RWPE1 (cell line): Measurements from ENCODE around the gene RNH1.

Experiments used
- CTCF ChIA-PET: fragments of 350-600 bp; sonication (Branson Sonifier 250); formaldehyde crosslinking; extraction: SDS; loops from one replicate; lab custom pipeline; 2021; lab: Yijun Ruan, JAX
- POLR2A ChIA-PET: fragments of 400-600 bp; formaldehyde crosslinking; extraction: SDS; loops from one replicate; lab custom pipeline; 2020; ENCODE audit warnings: antibody characterized with exemption; ENCODE audit not compliant: low non-redundant PET; lab: Yijun Ruan, JAX
- DNase-seq: peaks from one replicate; pipeline ENCODE4 v3.0.0; 2012; ENCODE audit warnings: low spot score
- H3K27ac ChIP-seq: fragments of 450-650 bp; 2 replicates; pipeline ENCODE4 v1.5.1; 2017
- TF ChIP-seq, protein P1 (sequence below): fragments of 450-650 bp; conservative IDR thresholded peaks from 2 replicates; pipeline ENCODE4 v1.5.1; 2017; ENCODE audit warnings: low read depth, mild to moderate bottlenecking

The RNH1 gene

DNA sequence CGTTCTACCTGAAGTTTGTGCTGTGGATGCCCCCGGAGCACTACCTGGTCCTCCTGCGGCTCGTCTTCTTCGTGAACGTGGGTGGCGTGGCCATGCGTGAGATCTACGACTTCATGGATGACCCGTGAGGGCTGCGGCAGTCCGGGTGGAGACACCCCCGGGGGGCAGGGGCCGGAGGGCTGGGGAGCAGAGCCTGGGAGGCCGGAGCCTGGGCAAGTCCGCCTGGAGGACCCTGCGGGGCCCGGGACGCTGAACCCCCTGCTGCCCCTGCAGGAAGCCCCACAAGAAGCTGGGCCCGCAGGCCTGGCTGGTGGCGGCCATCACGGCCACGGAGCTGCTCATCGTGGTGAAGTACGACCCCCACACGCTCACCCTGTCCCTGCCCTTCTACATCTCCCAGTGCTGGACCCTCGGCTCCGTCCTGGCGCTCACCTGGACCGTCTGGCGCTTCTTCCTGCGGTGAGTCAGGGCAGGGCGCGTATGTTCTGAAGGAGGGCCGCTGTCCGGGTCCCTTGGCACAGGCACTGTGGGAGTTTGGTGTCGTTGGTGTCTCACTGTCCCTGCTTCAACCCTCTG is 17.3 kb downstream of the RNH1 start:
- TF ChIP-seq, protein P1, sequence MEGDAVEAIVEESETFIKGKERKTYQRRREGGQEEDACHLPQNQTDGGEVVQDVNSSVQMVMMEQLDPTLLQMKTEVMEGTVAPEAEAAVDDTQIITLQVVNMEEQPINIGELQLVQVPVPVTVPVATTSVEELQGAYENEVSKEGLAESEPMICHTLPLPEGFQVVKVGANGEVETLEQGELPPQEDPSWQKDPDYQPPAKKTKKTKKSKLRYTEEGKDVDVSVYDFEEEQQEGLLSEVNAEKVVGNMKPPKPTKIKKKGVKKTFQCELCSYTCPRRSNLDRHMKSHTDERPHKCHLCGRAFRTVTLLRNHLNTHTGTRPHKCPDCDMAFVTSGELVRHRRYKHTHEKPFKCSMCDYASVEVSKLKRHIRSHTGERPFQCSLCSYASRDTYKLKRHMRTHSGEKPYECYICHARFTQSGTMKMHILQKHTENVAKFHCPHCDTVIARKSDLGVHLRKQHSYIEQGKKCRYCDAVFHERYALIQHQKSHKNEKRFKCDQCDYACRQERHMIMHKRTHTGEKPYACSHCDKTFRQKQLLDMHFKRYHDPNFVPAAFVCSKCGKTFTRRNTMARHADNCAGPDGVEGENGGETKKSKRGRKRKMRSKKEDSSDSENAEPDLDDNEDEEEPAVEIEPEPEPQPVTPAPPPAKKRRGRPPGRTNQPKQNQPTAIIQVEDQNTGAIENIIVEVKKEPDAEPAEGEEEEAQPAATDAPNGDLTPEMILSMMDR = no peak
- H3K27ac ChIP-seq = peak overlapping the region; percentile 51
- ChIA-PET POLR2A (no interaction called here), CTCF (interaction anchor here (0.5 kb wide), 1 partner anchor 15 kb away, joined by 3 read pairs; no protein-coding TSS in a partner anchor)
- no peak for DNase-seq

DNA sequence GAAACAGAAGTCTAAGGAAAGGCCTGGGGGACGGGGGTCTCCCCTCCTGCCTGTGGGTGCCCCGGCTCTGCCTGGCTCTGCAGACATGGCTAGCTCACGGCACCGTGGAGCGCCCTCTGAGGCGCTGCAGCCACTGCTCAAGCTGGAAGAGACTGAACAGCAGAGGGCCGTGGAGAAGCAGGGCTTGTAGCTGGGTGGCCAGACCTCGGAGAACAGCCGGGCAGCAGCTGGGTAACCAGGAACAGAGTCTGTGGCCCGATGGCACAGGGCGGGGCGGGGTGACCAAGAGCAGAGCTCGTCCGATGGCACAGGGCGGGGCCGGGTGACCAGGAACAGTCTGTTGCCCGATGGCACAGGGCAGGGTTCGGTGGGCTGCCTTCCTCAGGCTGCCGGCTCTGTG is 18.1 kb downstream of the RNH1 start:
- TF ChIP-seq, protein P1 = no peak
- peak overlapping the region; percentile 51 for H3K27ac ChIP-seq
- no peak for DNase-seq
- POLR2A ChIA-PET = no interaction called here
- CTCF ChIA-PET = no interaction called here

DNA sequence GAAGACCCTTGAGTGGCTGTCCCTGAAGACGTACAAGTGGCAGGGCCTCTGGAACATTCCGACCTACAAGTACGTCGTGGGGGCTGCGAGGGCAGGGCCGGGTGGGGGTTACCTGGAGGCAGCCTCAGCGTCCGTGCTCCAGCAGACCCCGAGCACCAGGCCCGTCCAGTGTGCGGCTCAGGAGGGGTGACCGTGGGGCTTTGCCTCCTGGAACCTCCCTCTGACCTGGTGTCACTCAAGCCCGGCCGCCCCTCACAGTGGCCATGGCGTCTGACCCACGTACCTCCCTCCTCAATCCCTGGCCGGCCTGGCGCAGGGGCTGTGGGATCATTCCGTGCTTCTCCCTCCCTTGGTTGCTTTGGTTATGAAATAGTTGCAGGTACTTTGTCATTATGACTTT is 18.5 kb downstream of the RNH1 start:
- TF ChIP-seq, protein P1 = no peak
- POLR2A ChIA-PET = no interaction called here
- H3K27ac ChIP-seq = peak overlapping the region; percentile 51
- CTCF ChIA-PET = no interaction called here
- no peak for DNase-seq

DNA sequence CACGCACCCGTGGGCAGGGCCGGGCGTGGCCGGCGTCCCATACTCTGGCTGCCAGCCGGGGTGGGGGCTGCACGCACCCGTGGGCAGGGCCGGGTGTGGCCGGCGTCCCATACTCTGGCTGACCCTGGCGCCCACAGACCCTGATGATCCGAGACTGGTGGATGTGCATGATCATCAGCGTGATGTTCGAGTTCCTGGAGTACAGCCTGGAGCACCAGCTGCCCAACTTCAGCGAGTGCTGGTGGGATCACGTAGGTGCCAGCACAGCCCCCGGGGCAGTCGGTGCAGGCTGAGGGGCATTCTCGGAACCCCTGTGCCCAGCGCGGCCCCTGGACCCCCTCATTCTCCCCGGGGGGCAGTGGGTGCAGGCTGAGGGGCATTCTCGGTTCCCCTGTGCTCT is 19.0 kb downstream of the RNH1 start:
- H3K27ac ChIP-seq = peak overlapping the region; percentile 51
- ChIA-PET CTCF (no interaction called here), POLR2A (no interaction called here)
- TF ChIP-seq, protein P1 = no peak
- no peak for DNase-seq

DNA sequence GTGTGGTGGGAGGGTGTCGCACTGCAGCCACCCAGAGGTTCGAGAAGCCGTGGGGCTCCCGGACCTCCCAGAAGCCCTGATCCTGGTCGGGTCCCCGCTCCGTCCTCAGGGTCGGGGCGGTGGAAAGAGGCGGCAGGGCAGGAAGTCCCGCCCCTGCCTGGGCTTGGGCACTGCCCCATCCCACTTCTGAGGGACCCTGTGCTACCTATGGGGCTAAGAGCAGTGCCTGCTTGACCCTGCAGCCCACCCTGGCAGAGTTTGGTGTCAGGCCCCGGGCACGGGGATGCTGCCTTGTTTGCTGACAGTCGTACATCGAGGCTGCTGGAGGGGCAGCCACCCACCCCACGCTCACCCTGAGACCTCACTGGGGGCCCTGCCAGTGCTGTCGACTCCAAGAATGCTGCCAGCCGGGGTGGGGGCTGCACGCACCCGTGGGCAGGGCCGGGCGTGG is 19.4 kb downstream of the RNH1 start:
- peak overlapping the region; percentile 51 for H3K27ac ChIP-seq
- no peak for DNase-seq
- CTCF ChIA-PET = no interaction called here
- TF ChIP-seq, protein P1 = no peak
- POLR2A ChIA-PET = no interaction called here

DNA sequence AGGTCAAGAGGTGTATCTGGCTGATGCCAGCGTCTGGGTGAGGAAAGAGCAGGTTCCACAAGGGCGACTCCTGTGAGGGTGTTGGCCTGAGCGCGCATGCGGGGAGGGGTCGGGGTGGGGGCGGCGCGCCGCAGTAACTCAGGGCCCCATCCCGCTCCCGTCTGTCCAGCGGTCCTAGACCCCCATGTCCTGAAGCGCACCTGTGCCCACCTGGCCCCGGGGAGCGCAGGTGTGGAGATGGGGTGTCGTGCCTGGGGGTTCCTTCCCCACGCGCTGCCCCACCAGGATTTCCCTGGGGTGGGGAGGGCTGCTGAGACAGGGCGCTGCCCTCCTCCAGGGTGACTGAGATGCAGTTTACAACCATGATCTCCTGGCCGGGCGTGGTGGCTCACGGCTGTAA is 20.9 kb downstream of the RNH1 start:
- TF ChIP-seq, protein P1 = no peak
- DNase-seq = no peak
- H3K27ac ChIP-seq = no peak overlapping the region
- ChIA-PET CTCF (no interaction called here), POLR2A (no interaction called here)
